ENCODE measurements around the gene GLRX.
"Not testable (repeated sequence)": the region's sequence is repeated elsewhere in the genome, so short reads cannot be mapped to it uniquely, and the experiment has no call there.

The GLRX gene, protein sequence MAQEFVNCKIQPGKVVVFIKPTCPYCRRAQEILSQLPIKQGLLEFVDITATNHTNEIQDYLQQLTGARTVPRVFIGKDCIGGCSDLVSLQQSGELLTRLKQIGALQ

DNA sequence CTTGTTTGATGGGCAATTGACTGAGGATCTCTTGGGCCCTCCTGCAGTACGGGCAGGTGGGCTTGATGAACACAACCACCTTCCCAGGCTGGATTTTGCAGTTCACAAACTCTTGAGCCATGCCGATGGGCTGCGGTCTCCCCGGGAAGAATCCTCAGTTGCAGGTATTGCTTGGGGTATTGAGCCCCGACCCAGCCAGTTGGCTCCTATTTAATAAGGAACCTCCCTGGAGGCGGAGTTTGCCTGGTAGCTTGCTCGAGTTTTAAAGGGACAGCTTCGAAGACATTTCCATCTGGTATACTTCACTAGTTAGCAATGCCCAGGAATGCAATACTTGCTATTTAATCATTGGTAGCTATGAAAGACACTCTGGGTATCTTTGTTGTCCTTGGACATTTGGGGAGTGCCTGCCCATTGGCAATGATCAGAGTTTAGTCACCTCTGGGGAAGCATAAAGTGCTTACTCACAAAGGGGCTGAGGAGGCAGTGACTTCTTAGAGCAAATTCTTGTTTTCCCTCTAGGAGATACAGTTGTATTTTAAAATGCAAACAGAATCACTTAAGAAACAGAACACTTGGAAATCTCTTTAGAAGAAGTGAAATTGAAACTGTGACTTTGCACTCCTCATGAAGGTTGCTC lies at the start of gene GLRX:
TSS of gene GLRX (minus strand) at position 185 of the 640 bp plus-strand sequence. CDS start at position 121, 64 bp downstream.
- DNase-seq (ENCODE audit: low spot score): peak; percentile 52

DNA sequence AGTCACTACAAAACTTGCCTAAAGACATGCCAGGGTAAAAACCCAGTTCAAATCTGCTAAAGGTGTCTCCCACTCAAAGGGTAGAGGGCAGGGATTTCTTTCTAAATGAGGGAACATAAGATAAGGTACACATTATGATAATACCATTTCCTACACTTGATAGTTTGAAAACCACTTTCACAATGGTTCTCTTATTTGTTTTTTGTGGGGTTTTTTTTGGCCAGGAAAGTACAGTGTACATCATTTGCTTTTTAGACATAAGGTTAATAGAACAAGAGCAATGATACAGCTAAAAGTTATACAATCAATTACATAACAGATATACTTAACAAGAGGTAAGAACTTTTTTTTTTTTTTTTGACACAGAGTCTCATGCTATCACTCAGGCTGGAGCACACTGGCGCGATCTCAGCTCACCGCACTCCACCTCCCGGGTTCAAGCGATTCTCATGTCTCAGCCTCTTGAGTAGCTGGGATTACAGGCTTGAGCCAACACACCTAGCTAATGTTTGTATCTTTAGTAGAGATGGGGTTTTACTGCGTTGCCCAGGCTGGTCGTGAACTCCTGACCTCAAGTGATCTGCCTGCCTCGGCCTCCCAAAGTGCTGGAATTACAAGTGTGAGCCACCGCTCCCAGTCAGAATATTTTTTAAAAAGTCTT lies 48.8 kb upstream of the GLRX start:
- no peak for DNase-seq (ENCODE audit: low spot score)

DNA sequence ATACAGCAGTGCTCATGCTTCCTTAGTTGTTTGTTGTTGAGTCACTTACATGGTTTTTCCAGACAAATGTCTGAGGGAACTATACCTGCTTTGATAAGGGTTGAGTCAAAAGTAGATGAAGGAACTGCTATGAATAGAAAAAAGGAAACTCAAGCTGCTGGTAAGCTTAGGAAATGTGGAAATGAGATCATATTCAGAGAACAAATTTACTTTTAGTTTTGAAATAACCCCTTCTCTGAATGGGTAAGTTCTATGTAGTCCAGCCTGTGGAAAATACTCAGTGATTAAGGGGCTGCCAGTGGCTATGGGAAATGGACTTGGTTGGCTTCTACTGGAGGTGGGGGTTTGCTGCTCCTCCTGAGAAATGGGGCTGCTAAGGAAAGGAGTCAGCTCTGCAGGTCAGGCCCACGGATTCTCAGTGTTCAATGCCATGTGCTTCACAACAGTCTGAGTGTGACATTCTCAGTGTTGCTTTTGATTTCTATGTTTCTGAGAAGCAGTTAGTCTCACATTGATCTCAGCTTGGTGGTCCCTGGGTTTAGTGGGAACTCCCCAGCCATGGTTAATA lies 47.7 kb upstream of the GLRX start:
- DNase-seq (ENCODE audit: low spot score): no peak

DNA sequence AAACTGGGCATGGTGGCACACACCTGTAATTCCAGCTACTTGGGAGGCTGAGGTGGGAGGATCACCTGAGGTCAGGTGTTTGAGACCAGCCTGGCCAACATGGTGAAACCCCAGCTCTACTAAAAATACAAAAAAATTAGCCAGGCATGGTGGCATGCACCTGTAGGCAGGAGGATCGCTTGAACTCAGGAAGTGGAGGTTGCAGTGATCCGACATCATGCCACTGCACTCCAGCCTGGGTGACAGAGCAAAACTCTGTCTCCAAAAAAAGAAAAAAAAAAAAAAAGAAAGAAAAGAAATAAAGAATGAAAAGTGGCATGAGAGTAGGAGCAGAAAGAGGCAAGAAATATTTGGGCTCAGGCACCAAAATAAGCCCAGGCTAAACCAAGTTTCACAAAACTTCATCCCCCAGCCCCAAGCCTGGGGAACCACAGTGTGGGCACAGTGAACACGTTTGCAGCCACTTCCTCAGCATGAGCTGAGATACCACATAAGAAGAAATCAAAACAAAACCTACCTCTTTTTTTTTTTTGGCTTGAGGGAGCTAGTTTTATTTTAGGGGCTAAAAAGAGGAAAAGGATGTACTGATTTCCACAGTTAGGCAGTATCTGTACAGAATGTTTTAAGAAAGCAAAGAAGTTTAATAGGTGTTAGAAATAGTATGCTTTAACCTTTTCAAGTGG lies 46.8 kb upstream of the GLRX start:
- not testable (repeated sequence) for DNase-seq (ENCODE audit: low spot score)

DNA sequence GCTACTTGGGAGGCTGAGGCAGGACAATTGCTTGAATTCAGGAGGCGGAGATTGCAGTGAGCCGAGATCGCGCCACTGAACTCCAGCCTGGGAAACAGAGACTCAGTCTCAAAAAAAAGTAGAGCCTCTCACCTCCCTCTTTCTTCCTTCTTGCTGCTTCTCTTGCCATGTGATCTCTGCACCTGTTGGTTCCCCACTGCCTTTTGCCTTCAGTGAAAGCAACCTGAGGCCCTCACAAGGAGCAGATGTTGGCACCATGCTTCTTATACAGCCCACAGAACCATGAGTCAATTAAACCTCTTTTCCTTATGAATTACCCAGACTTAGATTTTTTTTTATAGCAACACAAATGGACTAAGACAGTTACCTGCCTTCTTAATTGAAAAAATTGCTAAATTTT lies 45.6 kb upstream of the GLRX start:
- no peak for DNase-seq (ENCODE audit: low spot score)

DNA sequence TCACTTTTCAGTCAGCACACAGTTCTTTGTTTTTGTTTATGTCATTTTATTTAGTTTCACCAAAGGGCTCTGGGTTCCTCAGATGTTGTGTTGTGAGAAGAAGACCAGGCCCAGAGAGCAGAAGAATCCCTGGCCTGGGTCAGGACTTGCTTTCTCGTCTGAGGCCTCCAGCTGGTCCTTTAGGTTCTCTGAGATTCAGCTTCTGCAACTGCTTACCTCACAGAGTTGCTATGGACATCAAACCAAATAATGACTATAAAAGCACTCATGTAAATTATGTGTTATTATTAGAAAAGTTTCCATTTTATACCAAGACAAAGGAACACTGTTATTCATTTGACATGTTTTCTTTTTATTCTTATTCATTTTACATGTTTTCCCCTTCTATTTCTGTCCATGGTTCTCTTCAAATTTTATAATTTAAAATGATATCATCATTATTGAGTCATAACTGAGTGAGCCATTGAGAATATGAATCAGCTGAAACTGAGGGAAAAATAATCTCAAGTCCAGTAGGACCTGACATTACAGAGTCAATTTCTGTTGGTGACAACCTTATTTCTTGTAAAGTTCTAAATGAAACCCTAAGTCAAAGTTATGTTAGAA lies 44.0 kb upstream of the GLRX start:
- no peak for DNase-seq (ENCODE audit: low spot score)

DNA sequence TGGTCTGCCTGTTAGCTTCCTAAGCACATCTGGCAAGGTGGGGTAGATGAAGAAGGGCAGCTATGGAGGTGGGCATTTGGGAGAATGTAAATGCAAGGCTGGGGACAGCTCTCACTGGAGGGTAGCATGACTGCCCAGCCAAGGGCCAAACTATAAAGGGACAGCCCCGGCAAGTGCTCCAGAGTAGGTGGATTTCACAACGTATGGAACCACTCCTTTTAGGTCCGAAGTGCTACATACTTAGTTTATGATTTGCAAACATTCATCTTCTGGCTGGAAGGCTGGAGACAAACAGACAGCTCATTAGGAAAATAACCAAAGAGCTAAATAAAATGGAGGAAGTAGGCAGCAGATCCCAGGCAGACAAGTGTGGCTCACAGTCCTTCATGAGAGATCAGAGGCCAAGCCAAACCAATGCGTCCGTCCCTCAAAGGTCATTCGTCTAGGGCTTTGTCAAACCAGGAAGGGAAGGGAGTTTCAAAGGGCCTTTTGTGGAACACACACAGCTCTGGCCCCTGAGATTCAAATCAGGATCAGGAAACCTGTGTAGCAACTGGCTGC lies 42.5 kb upstream of the GLRX start:
- DNase-seq (ENCODE audit: low spot score): no peak

DNA sequence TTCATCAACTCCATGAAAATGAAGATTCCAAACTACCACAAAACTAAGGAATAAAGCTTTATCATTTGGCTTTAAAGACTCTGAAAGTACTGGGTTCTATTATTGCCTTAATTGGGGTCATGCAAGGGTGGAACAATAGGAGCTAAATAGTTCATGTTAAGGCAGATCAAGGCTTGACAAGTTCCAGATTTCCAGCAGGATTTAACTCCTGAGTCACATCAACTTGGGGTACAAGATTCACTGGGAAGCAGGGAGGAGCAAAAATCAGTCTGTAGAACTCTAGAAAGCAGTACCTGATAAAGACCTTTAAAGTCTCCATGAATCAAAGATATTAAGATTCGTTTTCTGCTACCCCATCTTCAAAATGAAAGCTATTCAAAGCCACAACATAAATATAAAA lies 41.9 kb upstream of the GLRX start:
- DNase-seq (ENCODE audit: low spot score): no peak

DNA sequence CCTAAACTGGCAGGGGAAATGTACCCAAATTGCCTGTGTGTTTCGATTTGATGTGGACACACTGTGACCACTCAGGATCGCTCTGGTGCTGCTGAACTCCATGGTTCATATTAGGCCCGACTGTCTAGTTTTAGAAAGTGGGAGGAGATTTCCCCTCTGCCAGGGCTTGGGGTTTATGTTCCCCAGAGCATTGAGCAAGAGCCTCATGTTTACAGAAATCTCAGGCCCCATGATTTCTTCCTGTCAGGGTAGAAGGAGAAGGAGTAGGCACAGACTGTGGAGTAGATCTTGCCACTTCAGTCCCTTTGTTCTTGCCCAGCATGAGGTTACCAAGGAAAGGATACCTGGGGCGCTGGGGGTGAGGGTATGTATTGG lies 40.8 kb upstream of the GLRX start:
- DNase-seq (ENCODE audit: low spot score): no peak

DNA sequence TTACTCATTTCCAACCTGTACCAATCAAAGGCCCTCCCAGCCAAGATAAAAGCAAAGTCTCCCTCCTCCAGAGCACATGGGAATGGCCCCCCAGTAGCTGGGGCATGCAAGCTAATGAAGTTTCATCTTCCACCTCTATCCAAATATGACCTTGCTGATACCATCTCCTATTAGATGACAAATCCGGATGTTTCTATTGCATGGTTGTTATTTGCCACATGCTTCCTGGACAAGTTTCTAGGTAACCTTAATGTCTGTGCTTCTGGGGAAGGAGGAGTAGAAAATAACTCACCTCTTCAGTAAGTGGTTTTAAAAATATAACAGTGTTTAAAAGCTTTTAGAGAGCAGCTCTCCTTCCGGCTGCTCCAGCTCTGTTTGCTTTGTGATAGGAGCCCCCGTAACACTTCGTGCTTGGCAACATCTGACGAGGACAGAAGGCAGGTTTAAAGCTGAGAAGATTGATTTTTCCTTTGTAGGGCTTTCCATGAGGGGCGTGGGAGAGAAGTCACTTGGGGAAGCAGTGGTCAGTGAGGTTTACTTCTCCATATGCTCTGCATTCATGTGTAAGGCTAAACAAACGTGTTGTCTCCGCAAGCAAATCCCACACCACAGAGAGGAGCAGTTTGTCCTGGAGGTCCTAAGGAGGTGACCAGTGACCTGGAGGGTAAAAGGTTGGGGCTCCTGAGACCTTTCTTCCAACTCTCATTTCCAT lies 40.3 kb upstream of the GLRX start:
- no peak for DNase-seq (ENCODE audit: low spot score)

DNA sequence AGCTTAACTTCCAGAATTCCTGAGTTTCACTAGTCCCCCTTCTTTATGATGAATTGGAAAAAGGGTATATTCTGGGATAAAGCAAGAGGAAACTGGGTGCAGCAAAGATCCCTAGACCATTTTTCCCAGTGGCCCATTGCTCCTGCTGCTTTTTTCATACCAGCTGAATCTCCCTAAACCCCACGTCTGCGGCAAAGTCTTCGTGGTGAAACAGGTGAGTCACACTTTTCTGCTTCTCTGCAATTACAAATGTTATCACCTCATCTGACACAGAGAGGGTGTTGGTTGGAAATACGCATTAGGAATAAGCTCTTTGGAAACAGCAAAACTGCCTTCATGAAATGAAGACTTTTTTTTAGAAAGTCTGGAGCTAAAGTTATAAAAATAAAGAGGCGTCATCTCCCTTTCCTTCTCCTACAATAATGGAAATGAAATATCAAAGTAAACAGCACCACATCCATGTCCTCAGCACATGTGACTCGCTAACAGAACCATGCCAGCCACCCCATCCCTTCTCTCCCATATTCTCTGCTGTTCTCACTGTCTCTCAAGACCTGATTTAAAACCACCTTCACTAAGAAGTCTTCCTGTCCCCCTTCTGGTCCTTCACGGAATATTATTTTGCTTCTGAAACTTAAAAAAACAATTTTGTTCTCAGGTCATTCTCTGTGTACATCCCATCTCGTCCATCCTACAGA lies 39.5 kb upstream of the GLRX start:
- DNase-seq (ENCODE audit: low spot score): no peak

DNA sequence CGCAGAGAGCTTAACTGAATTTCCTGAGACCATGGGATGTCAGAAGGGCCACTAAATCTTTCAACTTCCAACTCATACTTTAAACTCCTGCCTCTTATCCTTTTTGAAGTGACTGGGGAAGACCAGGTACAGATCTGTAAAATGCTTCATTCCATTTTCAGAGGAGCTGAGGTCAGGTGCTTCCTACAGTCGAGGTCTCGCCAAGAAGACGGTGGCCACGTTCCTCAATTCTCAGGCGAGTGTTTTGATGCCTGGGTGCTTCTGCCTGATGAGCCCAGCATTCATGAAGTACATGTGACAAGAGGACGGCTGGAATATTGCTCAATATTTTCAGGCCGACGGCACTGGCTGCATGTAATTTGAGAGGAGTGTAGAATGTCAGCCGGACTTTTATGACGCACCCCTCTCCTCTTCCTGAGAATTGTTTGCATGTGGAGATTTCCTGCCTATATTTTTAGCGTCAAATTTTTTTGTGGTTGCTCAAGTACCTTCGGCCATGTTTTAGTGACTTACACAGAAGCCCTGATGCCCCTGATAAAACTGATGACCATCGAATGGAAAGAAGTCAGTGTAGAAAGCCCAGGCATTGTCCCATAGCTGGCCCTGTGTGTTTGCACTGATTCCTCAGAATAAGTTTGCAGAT lies 38.8 kb upstream of the GLRX start:
- DNase-seq (ENCODE audit: low spot score): peak; percentile 59

DNA sequence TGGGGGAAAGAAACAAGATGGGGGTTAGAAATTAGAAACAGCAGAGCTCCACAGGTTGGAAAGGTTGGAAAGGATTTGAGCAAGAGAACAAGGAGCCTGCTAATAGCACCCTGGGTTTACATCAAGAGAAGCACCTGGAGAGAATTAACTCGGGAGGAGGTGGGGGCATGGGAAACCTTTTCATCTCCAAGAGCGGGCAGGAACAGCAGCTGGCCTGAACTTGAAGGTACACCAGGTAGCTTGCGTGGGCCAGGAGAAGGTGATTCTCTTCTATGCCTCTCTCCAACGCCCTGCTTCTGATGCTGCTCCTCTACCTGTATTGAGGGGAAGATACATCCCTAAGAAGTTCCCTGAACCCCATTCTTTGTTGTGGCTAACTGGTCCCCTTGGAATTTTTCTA lies 37.1 kb upstream of the GLRX start:
- no peak for DNase-seq (ENCODE audit: low spot score)

DNA sequence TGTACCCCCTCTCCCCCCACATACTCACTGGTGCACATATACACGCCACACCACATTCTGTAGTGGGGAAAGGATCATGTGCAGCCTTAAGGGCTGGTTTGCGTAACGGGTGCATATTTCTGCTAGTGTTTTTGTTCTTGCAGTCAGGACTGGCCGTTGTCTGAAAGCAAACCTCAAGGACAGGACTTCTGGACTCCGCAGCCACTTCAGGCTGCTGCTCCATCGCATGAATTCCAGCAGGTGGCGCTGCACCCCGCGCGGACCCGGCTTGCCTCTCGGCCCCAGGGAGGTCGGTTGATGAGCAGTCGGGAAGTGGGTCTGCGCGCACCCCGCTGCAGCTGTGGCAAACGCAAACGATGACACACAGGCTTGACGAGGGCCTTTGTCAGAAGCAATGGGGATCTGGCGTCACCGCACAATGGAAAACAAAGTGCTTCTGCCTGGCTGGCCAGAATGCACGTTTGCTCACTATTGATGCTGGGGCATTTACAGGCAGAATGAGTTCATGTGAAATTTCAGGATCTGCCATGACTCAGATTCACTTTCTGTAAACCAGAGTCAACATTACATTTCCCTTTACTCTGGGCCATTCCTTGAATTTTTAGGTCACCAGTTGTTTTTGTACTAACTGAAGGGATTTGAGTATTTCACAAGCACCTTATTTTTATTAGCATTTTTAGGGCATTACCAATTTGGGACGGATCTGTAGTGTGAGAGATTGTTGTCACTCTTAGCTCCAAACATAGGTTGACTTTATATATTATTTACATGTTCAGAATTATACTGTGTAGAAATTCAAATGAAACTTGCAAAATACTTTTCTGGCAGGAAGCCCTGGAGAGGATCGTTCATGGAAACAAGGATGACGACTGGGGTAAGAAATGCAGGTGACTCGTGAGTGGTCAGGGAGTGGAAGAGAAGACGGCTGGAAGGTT lies 36.4 kb upstream of the GLRX start:
- DNase-seq (ENCODE audit: low spot score): peak; percentile 87

DNA sequence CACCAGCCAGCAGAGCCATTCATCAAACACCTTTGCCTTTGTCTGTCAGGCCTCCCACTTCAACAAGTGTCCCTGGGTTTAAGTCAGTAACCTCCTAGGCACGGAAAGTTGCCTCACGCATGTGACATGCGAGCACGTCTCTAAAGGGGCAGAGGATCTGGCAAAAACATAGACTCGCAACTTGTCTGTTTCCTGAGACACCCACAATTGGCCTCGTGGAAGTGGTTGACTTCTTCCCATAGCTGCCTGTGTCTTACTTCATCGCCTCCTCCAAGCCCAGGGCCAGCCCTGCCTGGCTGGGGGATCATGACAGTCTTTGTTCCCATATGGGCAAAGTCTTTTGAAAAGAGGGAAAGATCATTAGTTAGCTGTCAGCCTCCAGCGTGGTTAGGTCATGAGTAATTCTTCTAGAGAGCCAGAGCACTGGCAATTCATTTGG lies 35.5 kb upstream of the GLRX start:
- no peak for DNase-seq (ENCODE audit: low spot score)

DNA sequence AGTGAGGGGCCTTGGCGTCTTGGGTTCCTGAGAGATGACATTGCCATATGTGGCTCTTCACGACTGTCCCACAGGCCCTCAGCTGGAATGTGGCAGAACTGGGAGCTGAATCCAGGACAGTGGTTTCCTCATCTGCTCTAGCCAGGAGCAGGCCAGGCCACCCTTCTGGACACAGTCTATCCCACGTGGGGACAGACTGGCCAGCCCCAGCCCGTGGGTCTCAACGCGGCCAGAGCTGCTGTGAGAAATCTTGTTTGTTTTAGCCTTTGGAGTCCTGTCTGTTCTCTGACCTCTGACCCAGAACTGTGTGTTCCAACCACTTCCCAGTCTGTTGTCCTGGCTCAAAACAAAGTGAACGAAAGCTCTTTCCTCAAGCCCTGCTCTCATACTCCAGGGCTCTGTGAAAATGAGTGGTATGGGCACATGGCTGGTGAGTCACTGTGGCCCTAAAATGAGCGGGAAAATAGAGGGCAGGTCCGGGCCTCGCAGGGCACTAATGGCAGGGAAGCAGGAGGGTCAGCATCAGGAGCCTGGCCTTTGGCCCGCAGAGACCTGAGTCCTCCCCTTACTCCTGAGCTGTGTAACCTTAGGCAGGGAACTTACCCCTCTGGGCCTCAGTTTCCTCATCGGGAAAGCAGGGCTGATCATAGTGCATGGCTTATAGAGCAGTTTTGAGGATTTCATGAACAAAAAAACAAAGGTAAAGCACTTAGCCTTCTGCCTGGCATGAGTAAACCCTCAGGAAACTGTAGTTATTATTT lies 34.8 kb upstream of the GLRX start:
- DNase-seq (ENCODE audit: low spot score): no peak

DNA sequence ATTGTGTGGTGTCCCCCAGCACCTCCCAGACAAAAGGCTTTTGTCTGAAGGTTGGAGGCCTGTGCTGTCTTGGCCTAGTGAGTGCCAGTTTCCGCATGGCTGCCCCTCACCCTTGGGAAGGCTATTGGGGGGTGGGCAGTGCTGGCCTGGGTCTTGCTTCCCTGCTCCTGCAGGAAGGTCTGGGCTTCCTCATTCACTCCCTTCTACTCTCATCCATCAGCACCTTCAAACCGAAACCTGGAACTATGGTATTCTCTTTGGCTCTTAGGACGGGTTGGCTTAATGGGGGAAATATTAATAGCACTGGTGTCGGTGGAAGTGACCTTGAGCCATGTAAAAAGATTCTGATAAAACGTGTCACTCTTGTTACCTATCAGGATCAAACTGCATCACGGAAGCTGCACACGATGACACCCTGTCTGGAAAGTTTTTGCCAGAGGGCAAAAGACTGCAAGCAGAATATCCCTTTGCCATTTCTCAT lies 34.0 kb upstream of the GLRX start:
- DNase-seq (ENCODE audit: low spot score): no peak

DNA sequence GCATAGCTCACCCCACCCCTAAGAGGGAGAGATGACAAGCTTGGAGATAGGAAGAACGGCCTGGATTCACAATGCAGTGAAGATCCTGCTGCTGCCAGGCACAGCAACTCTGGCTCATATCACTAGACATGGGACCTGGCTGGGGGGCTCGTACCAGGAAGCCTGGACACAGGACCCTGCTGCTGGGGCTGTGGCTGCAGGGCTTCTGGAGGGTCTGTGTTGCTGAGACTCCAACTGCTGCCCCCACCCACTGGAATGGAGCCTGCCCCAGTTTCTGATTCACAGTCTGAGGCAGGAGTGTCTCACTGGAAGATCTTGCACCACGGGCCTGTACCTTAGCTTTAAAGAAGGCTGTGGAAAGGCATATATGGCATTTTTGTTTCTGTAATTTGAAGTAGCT lies 31.0 kb upstream of the GLRX start:
- no peak for DNase-seq (ENCODE audit: low spot score)
